ENCODE measurements around the gene KRT13.

KRT13 gene

DNA sequence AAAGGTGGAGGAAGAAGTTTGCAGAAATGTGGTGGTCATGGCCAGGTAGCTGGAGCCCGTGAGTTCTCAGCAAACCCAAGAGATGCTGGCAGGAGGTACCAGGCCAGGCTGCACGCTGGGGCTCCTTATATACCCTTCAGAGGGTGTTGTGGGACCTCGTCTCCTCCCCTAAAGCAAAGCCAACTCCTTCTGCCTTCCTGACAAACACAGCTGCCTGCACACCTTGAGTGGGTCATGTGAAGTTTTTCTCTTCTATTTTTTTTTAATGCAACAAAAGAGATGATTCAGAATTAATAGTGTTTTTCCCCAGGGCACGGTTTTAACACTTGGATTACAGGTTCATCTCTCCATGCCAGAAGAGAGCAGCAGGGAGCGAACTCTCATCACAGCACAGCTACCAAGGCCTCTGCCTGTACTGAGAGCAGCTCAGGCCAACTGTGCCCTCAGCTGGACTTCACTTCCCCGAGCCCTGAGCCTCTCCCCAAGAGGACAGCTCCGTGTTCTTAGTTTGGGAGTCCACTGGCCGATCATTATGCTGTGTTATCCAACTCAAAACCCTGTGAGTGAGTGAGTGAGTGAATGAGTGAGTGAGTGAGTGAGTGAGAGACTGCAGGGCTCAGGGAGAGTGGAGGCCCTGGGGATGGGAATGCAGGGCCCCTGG is 13.5 kb upstream of the KRT13 start, which contains the start of gene KRT15:
TSS of gene KRT15 (minus strand) at position 102 of the 661 bp plus-strand sequence. CDS start at position 39, 63 bp downstream.
- DNase-seq: no peak

GRCh38 chr17:41518031-41518430 is 12.6 kb upstream of the KRT13 start:
- DNase-seq: no peak

DNA sequence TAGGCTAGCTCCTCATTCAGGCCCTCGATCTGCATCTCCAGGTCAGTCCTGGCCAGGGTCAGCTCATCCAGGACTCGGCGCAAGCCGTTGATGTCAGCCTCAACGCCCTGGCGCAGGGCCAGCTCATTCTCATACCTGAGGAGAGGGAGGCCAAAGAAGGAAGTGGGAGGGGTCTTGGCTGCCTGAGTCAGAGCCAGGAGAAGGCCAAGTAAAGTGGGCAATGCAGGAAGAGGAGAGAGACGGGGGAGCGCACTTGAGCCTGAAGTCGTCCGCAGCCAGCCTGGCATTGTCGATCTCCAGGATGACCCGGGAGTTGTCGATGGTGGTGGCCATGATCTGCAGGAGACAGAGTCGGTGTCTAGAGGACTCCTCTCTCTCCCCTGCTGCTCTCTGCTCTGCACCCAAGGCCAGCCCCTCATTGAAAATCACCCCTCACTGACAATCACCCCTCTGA is 11.4 kb upstream of the KRT13 start:
- no peak for DNase-seq

GRCh38 chr17:41516147-41516829 is 10.9 kb upstream of the KRT13 start:
- no peak for DNase-seq

DNA sequence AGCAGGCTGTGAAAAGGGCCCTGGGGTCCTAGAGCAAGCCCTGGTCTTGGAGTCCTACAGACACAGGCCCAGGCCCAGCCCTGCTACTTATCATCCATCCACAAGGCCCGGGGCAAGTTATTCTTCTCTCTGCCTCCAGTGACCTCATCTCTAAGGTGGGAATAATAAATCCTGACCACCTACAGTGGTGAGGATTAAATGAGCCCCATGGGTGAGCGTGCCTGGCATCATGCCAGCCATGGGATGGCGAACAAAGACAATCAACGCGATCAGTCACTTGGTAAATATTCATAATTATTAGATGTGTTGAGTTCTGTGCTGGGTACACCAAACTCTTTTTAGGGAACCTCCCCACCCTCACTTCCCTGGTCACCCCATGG is 7.7 kb upstream of the KRT13 start:
- no peak for DNase-seq

DNA sequence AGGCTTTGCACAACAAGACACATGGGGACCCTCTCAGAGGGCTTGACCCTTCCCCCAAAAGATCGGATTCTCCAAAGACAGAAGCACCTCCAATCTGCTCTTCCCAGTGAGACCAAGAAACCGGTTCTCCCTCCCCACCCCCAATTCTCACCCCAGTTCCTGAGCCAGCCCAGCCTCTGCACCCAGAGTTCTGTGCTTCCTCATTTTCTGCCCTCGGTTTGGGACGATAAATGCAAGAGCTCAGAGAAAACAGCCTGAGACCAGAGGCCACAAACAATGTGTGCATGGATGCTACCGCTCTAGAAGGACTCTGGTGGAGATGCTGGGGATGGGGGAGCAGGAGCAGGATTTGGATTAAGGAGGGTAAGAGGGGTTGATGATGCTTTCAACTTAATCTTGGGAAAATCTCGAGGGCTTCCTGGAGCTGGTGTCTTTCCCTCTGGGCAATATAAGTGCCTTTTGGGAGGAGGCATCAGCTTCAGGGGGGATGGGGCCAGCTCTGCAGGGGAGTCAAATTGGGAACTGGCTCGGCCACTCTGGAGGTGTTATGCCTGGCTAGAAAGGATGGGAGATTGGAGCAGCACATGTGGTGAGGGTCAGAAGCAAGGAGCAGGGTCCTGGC is 7.2 kb upstream of the KRT13 start:
- DNase-seq: no peak

- no peak for DNase-seq
Observed at GRCh38 chr17:41511716-41512115, 6.3 kb upstream of the KRT13 start.

DNA sequence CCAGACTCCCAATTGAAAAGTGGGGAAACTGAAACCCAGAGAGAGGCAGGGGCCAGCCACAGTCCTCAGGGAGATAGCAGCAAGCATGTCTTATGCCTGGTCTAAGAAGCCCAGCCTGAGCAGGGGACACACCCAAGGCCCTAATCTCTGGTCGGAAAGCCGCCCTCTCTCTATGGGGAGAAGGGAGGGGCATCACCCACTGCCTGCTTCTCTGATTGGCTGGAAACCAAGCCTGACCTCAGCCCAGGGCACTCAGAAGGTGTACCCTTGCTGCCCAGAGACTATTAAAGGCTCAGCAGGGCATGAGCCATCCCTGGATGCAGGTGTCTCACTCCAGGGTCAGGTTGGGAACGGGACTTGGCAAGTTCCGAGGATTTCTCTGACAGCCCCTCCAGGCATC is 5.7 kb upstream of the KRT13 start:
- no peak for DNase-seq

DNA sequence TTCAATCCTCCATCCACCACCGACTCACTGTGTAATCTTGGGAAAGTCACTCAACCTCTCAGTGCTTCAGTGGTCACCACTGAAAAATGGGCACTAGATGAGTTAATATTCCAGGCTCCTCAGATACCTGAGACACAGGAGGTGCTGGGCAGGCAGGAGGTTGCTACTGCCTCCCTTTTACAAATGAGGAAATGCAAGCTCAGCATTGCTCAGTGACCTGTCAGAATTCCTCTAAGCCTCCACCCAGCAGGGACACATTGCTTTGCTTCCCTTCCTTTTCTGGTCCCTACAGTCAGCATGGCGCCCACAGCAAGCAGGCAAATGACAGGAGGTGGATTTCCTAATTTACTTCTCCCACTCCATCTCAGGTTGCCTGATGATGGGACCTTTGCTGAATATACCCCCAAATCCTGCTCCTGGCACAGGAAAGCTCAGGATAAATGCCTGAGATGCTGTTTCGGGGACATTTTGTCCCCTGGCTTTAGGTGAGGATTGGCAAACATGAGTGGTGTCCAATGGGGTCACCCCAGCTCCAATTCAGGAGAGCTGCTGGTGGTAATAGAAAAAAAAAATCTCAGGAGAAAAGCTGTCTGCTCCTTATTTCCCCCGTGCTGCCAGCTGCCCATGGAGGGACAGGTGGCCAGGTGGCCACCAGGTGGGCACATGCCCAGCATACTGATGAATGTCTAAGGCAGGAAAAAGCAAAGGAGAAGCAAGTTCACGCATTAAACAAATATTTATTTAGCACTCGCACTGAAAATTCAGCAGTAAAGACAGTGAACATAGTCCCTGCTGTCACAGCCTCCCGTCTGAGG is 5.0 kb upstream of the KRT13 start:
- DNase-seq: no peak

- DNase-seq: no peak
Observed at GRCh38 chr17:41507315-41507880, 2.0 kb upstream of the KRT13 start.

DNA sequence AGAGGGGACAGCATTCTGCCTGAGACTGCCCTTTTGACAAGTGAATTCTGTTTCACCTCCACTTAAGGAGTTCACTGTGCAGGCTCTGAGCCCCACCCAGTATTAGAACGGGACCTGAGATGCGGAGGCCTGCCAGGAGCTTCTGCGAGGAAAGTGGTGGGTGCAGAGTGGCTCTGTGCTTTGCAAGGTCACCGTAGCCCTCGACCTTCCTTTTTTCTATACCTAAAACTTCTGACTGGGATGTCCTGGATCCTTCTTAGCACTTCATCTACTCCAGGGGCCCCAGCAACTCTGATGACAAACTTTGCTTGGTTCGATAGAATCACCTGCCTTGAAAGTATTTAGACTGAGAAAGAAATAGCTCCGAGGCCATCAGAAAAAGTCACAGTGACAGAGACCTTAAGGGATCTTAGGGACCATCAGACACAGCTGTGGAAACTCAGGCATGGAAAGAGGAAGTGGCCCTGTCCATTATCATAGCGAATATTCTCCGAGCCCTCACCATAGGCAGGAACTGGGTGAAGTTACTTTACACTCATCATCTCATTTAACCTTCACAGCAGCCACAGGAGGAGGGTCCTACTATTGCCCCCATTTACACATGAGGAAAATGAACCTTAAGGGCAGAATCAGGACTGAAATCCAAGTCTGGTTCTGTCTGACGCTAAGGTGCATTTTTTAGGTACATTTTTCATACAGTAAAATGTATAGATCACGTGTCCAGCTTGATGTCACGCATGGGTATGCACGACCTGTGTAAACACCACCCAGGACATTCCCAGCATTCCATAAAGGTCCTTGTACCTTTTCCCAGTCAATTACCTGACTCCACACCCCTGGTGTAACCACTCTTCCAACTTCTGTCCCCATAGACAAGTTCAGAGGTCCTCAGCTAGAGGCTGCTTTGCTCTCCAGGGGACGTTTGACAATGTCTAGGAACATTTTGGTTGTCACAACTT is 676 bp upstream of the KRT13 start:
- no peak for DNase-seq

DNA sequence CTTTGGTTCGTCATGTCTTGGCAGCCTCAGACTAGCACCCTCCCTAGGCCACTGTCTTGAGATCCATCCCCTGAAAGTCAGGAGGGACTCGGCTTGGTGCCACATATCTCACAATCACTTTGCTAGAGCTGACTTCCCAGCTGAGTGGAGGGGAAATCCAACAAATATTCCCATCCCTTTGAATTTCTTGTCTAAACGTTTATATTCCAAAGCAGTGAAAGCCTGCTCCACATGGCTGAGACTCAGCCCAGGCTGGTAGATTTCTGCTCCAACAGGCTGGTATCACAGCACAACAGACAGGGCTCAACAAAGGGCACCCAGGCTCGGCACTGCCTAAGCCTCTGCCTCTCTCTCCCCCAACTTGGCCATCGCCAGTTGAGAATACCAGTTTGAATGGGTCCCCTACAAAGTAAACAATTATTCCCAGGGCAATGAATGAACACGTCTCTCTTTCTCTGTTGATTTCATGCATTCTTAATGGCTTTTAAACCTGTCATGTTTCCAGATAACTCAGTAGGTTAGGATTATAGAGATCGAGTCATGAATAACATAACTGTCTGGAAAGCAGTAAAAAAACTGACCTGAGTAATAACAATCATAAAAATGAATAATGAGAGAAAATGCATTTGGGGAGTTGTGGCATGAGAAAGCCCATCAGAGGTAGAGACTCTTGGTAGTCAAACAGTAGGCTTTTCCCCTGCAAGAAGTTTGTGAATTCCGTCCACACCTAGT is 1.0 kb downstream of the KRT13 start:
- DNase-seq: no peak

GRCh38 chr17:41503202-41503601 is 2.2 kb downstream of the KRT13 start:
- DNase-seq: no peak

DNA sequence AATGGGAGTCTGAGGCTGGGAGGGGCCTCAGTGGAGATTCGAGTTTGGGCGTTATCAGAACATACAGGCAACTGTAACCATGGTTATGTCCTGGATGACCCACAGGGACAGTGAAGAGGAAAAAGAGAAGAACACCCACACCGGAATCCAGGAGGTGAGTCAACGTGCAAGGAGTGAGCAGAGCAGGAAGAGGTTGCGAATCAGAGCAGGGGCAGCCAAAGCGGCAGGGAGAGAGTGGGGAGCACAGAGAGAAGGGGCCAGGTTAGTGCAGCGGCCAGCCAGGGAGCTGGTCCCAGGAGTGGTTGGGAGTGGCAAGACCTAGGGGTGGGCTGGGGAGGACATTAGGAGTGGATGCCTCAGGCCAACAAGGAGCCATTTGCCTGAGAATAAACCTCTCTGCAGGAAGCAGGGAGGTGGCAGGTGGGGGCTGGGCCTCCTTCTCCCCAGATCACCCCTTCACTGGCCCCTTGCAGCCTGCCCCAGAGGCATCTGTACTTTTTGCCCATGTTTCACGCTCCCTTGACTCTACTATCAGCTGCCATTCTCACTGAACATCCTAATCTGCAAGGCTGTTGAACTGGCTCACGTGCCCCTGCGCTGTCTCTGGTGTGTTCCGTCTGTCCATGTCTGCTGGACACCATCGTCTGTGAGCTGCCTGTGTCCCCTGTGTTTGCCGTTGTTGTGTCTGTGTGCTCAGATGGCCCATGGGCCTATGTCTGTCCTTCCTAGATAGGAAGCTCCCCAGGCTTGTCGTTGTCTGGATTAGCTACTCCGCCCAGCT is 5.1 kb downstream of the KRT13 start:
- peak; percentile 72 for DNase-seq

DNA sequence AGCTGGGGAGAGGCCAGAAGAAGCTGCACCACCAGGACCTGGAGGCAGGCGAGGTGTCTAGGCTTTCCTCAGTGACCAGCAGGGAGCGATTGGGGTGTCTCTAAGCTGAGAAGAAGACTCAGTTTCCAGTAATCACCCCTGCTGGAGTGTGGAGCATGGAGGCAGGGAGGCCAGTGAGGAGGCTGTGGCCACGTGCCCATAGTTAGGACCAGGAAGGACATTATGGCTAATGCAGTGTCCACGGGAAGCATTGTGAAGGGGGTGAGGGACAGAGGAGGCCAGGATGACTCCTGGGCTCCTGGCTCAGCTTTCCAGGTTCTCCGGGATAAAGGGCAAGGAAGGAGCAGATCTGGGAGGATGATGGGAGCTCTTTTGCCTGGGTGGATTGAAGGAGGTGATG is 5.7 kb downstream of the KRT13 start:
- no peak for DNase-seq

DNA sequence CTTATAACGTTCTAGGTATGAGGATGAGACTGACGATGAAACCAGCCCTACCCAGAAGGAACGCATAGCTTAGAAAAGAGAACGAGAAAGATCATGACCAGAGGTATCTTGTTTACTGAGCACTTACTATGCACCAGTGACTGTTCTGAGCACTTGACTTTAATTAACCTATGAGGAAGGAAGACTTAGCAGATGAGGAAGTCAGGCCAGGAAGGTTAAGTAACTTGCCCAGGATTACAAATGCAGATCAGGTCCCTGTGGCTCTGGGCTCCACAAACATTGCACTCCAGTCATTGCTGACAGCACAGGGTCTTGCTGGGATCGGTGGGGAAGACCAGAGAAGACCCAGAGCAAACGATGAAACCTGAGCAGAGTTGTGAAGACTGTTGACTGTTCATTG is 7.1 kb downstream of the KRT13 start:
- DNase-seq: no peak

DNA sequence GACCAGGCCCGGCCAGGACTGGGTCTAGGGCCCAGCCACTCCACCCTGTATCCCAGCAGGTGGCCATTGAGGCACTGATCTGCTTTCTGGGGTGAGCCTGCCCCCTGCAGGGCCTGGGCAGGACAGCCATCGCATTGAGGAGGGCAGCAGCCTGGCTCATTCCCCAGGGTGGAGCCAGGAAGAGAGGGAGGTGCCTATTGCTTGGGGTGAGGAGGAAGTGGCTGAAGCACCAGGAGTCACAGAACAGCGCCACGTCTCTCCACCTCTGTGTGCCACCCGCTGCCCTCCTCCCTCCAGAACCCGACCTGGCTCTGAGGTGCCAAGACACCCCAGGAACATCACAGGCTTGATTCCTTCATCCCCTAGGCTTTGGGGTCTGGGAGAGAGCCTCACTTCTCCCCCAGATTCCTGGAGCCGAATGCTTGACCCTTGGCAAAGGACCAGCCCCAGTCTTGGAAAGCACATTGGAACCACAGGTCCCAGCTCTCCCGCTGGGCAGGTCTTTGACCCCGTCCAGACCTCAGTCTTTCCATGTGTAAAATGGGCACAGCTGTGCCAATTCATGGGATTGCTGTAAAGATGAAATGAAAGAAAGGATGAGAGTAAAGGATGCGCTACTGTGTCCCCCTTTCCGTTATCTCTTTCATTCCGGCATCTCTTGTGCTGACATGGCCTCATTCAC is 8.5 kb downstream of the KRT13 start:
- DNase-seq: peak; percentile 93

- DNase-seq: peak; percentile 29
Observed at GRCh38 chr17:41494524-41494923, 10.9 kb downstream of the KRT13 start.

DNA sequence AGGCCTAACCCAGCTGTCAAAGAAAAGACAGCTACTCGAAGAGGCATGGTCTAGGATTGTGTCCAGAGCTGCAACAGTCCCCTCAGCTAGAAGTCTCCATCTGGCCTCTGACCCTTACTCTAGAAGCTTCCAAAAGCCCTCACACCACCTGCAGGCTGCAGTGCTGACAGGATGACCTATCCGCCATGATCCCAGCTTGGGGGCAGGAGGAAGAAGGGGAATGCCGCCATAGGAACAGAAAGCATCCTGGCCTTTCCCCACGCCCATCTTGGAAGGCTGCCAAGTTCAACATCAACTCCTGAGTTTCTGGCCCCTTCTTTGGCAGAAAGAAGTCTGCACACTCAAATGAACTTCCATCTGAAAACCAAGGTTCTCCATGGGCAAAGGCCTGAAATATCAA is 12.6 kb downstream of the KRT13 start:
- no peak for DNase-seq

DNA sequence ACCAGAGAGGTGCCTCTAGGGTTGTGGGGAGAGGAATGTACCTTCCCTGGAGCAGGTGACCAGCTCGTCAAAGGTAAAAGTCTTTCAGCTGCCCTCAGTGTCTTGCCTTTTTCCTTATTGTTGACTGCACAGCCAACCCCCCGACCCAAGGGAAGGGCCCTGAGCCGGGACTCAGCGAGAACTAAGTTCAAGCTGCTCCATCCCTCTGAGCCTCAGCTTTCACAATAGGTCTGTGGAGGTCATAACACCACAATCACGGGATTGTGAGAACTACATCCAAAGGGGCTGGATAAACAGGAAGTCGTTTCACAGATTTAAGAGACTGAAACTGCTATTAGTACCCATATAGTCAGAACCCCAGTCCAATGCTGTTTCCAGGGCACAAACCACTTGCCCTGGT is 13.1 kb downstream of the KRT13 start:
- DNase-seq: peak; percentile 71

Data from HCEC 1CT (cell line).